ENCODE results near the gene IFT43. TPM values are rescaled to one million over a fixed set of nuclear protein-coding genes. Genes with fewer than 3 reads are reported as not detected.

The IFT43 gene
- total and polyA plus RNA-seq, 9 of the 15 experiments (the other 6 are each of a cell fraction or from before 2014, with no cell fraction given): 4.9 to 12.8 (median 8.0) TPM

GRCh38 chr14:75981426-75982265, 3.9 kb upstream of the IFT43 start, which contains the start of gene TGFB3 (continued):
- TF ChIP-seq, protein P1, sequence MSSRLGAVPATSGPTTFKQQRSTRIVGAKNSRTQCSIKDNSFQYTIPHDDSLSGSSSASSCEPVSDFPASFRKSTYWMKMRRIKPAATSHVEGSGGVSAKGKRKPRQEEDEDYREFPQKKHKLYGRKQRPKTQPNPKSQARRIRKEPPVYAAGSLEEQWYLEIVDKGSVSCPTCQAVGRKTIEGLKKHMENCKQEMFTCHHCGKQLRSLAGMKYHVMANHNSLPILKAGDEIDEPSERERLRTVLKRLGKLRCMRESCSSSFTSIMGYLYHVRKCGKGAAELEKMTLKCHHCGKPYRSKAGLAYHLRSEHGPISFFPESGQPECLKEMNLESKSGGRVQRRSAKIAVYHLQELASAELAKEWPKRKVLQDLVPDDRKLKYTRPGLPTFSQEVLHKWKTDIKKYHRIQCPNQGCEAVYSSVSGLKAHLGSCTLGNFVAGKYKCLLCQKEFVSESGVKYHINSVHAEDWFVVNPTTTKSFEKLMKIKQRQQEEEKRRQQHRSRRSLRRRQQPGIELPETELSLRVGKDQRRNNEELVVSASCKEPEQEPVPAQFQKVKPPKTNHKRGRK (tag; IDR thresholded peaks at IDR 0.05): peak; percentile 77
- TF ChIP-seq ATF1 (CRISPR knock-in tag; IDR thresholded peaks at IDR 0.05) (no peak), ATF1 (tag; IDR thresholded peaks at IDR 0.05) (peak; percentile 46), FOXK2 (conservative IDR thresholded peaks at IDR 0.05 in 1 of 2, IDR thresholded peaks at IDR 0.05 in 1 of 2; ENCODE audit: low read depth in 2 of 2) (no peak), NRF1 (conservative IDR thresholded peaks at IDR 0.05 in 1 of 2, IDR thresholded peaks at IDR 0.05 in 1 of 2) (peak; percentile 43 to 62; a peak in 3 of 4 replicates), MCM5 (IDR thresholded peaks at IDR 0.05; ENCODE audit: low read depth) (no peak), ZNF695 (CRISPR knock-in tag; IDR thresholded peaks at IDR 0.05) (no peak), CHAMP1 (IDR thresholded peaks at IDR 0.05) (no peak), CREM (IDR thresholded peaks at IDR 0.05; ENCODE audit: low read depth) (peak; percentile 33; the same call in 1 of the 2 replicates), XRCC3 (IDR thresholded peaks at IDR 0.05) (no peak), RFX5 (IDR thresholded peaks at IDR 0.05; ENCODE audit: low read depth, low read length) (no peak), ZNF668 (CRISPR knock-in tag; IDR thresholded peaks at IDR 0.05) (no peak), HDAC3 (IDR thresholded peaks at IDR 0.05; ENCODE audit: borderline replicate concordance, partially characterized antibody) (no peak), LARP7 (IDR thresholded peaks at IDR 0.05) (0 out of 2 replicates have a peak, but pooled peaks have one; percentile 35)
- TF ChIP-seq, protein P2, sequence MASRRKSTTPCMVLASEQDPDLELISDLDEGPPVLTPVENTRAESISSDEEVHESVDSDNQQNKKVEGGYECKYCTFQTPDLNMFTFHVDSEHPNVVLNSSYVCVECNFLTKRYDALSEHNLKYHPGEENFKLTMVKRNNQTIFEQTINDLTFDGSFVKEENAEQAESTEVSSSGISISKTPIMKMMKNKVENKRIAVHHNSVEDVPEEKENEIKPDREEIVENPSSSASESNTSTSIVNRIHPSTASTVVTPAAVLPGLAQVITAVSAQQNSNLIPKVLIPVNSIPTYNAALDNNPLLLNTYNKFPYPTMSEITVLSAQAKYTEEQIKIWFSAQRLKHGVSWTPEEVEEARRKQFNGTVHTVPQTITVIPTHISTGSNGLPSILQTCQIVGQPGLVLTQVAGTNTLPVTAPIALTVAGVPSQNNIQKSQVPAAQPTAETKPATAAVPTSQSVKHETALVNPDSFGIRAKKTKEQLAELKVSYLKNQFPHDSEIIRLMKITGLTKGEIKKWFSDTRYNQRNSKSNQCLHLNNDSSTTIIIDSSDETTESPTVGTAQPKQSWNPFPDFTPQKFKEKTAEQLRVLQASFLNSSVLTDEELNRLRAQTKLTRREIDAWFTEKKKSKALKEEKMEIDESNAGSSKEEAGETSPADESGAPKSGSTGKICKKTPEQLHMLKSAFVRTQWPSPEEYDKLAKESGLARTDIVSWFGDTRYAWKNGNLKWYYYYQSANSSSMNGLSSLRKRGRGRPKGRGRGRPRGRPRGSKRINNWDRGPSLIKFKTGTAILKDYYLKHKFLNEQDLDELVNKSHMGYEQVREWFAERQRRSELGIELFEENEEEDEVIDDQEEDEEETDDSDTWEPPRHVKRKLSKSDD (conservative IDR thresholded peaks at IDR 0.05; ENCODE audit: low read length): no peak
- TF ChIP-seq, protein P3, sequence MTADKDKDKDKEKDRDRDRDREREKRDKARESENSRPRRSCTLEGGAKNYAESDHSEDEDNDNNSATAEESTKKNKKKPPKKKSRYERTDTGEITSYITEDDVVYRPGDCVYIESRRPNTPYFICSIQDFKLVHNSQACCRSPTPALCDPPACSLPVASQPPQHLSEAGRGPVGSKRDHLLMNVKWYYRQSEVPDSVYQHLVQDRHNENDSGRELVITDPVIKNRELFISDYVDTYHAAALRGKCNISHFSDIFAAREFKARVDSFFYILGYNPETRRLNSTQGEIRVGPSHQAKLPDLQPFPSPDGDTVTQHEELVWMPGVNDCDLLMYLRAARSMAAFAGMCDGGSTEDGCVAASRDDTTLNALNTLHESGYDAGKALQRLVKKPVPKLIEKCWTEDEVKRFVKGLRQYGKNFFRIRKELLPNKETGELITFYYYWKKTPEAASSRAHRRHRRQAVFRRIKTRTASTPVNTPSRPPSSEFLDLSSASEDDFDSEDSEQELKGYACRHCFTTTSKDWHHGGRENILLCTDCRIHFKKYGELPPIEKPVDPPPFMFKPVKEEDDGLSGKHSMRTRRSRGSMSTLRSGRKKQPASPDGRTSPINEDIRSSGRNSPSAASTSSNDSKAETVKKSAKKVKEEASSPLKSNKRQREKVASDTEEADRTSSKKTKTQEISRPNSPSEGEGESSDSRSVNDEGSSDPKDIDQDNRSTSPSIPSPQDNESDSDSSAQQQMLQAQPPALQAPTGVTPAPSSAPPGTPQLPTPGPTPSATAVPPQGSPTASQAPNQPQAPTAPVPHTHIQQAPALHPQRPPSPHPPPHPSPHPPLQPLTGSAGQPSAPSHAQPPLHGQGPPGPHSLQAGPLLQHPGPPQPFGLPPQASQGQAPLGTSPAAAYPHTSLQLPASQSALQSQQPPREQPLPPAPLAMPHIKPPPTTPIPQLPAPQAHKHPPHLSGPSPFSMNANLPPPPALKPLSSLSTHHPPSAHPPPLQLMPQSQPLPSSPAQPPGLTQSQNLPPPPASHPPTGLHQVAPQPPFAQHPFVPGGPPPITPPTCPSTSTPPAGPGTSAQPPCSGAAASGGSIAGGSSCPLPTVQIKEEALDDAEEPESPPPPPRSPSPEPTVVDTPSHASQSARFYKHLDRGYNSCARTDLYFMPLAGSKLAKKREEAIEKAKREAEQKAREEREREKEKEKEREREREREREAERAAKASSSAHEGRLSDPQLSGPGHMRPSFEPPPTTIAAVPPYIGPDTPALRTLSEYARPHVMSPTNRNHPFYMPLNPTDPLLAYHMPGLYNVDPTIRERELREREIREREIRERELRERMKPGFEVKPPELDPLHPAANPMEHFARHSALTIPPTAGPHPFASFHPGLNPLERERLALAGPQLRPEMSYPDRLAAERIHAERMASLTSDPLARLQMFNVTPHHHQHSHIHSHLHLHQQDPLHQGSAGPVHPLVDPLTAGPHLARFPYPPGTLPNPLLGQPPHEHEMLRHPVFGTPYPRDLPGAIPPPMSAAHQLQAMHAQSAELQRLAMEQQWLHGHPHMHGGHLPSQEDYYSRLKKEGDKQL (CRISPR knock-in tag; IDR thresholded peaks at IDR 0.05; ENCODE audit: borderline replicate concordance): no peak

All from K562 (cell line).